HG02642 (cell line): ENCODE data around the gene BAIAP2L2.

Experiments used
- ATAC-seq: cut with Tn5 transposase; IDR thresholded peaks from one replicate; pipeline ENCODE4 v1.9.1; 2021; ENCODE audit warnings: mild to moderate bottlenecking; ENCODE audit not compliant: unreplicated experiment, poor library complexity

The BAIAP2L2 gene

GRCh38 chr22:38071421-38072321, 38.8 kb downstream of the BAIAP2L2 start:
- no peak for ATAC-seq

GRCh38 chr22:38070250-38070921, 40.1 kb downstream of the BAIAP2L2 start:
- ATAC-seq = no peak

- no peak for ATAC-seq
Observed at GRCh38 chr22:38069372-38070249, 40.9 kb downstream of the BAIAP2L2 start.

GRCh38 chr22:38068641-38069371, 41.7 kb downstream of the BAIAP2L2 start:
- no peak for ATAC-seq

- ATAC-seq = no peak
Observed at GRCh38 chr22:38067761-38068360, 42.6 kb downstream of the BAIAP2L2 start.

- no peak for ATAC-seq
Observed at GRCh38 chr22:38067028-38067415, 43.5 kb downstream of the BAIAP2L2 start.

- no peak for ATAC-seq
Observed at GRCh38 chr22:38066381-38067027, 44.0 kb downstream of the BAIAP2L2 start.

- no peak for ATAC-seq
Observed at GRCh38 chr22:38065539-38065938, 44.9 kb downstream of the BAIAP2L2 start.

GRCh38 chr22:38062791-38063190, 47.7 kb downstream of the BAIAP2L2 start:
- ATAC-seq = no peak

- ATAC-seq = peak; percentile 66
Observed at GRCh38 chr22:38056969-38057891, 53.3 kb downstream of the BAIAP2L2 start, which contains the start of gene PICK1. Gene PICK1 (plus strand): TSS chr22:38057404. CDS start chr22:38057810, 406 bp downstream.

GRCh38 chr22:38051900-38052862, 58.3 kb downstream of the BAIAP2L2 start:
- ATAC-seq = peak; percentile 59

- no peak for ATAC-seq
Observed at GRCh38 chr22:38051261-38051660, 59.2 kb downstream of the BAIAP2L2 start.

GRCh38 chr22:38050720-38051119, 59.8 kb downstream of the BAIAP2L2 start:
- ATAC-seq = no peak

- no peak for ATAC-seq
Observed at GRCh38 chr22:38049812-38050619, 60.5 kb downstream of the BAIAP2L2 start.

GRCh38 chr22:38046070-38046748, 64.3 kb downstream of the BAIAP2L2 start:
- no peak for ATAC-seq
